HG02938 (cell line): ENCODE results near the gene GGCT.

Source experiments
- ATAC-seq: cut with Tn5 transposase; IDR thresholded peaks from one replicate; pipeline ENCODE4 v1.9.1; 2021; ENCODE audit warnings: mild to moderate bottlenecking, moderate library complexity; ENCODE audit not compliant: unreplicated experiment

Gene GGCT

DNA sequence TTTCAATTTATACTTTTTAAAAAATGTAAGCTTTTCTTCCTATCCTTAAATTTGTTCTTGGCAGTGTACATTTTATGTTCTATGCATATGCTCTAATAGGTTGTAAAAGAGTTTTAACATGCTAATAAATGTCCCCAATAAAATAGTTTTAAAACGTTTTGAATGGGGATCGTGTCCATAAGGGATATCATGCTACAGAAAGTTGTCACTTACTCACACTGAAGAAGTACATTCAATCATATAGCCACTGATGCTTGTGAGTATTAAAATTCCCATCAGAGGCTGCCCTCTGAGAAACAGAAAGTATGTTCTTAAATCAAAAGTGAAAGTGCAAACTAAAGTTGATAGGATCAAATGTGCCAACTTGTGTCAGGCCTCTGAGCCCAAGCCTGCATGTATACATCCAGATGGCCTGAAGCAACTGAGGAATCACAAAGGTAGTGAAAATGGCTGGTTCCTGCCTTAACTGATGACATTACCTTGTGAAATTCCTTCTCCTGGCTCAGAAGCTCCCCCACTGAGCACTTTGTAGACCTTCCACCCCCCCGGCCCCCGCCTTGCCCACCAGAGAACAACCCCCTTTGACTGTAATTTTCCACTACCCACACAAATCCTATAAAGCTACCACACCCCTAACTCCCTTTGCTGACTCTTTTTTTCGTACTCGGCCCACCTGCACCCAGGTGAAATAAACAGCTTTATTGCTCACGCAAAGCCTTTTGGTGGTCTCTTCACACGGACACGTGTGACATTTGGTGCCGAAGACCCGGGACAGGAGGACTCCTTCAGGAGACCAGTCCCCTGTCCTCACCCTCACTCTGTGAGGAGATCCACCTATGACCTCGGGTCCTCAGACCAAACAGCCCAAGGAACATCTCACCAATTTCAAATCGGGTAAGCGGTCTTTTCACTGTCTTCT is 25.2 kb downstream of the GGCT start:
- ATAC-seq = no peak

DNA sequence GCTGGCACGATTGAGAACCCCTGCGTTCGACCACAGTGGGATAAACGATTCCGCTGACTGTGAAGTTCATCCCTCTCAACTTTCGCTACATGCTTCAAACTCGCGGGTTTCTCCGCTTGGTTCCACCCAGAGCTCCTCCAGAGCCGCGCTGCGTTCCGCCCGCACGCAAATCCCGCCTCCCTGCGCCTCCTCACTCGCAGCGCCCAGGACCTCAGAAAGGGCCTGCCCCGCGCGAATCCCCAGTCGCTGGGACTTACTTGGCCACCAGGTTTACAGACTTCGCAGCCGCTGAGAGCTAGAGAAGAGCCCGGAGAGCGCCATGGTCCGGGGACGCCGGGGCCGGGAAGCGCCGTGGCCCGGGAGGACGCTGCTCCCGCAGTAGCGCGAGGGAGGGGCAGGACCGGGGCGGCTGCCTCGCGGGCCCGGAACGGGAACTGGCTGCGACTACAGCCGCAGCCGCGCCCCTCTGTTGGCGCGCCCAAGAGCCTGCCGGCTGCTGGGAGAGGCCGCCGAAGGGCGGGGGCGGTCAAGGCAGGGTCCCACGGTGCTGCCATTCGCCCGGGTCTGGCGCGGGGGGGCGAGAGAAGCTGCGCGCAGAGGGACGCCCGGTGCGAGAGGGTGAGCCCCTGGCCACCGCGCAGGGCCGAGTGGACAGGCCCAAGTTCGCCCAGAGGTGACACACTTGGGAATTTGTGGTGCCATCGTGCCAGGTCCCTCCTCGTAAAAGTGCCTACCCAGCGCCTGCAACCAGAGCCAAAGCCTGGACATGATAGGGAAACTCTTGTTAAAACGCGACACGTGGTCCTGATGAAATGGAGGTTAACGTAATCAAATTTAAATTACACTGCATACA is 26.1 kb downstream of the GGCT start, which contains the start of gene NOD1:
TSS of gene NOD1 (minus strand) at position 436 of the 853 bp plus-strand sequence. CDS start 21,863 bp downstream, outside the sequence.
- ATAC-seq = peak; percentile 85

DNA sequence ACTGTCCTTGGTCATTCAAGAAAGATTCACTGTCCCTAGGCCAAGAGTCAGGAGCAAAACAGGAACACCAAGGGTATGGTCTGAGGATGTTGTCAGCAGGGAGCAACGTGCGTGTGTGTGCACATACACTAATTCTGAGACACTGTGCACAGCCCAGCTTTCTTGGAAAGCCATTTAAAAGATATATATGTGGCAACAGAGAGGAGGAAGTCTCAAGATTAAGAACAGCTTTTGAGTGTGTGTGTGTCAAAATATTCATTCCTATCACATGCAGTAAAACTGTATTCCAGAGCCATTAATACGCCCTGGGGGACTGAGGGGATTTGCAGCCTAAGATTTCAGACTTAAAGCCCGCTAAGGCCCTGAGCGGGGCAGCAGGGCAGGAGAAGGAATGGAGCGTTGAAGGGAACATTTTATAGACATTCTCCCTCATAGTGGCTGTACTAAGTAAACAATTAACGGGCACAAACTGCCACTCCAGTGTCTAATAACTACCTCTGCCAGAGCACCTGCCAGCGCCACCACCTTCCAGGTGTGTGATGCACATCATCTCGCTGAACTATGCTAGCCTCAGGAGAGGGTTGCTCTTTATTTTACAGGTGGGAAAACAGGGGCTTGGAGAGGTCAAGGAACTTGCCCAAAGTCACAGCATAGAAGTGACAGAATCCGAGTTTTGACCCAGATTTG is 28.0 kb downstream of the GGCT start:
- no peak for ATAC-seq

DNA sequence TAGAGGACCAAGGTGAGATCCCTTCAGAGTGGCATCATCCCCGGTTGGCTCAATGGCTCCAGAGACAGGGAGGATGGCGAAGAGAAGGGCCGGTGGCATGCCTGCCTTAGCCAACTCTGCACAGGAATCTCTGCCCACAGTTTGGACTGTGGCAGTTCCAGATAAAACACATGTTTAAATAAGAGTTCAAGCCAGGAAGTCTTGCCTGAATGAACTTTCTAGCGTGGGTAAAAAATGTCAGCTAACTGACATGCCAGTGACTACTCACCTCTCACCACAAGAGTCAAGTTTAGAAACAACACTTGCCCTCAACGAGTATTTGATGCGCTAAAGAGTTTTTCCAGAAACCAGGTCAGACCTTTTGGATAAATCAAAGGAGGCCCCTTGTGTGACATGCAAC is 29.0 kb downstream of the GGCT start:
- no peak for ATAC-seq

DNA sequence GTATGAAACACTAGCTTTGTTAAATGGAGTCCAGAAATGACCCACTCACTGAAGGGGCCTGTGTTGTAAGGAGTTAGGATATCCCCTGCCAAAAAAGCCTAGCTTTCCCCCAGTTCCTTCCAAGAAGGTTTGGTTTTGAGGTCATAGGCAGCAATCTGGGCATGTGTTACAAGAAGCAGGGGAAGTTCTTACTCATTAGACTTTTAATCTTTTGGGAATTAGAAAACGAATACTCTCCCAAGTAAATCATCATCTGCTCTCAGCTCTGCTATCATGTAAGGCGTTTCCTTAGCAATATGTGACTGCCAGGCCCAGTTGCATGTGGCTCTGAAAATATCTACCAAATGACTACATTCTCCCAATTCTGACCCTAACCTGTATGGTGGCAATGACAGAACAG is 29.7 kb downstream of the GGCT start:
- ATAC-seq = no peak

DNA sequence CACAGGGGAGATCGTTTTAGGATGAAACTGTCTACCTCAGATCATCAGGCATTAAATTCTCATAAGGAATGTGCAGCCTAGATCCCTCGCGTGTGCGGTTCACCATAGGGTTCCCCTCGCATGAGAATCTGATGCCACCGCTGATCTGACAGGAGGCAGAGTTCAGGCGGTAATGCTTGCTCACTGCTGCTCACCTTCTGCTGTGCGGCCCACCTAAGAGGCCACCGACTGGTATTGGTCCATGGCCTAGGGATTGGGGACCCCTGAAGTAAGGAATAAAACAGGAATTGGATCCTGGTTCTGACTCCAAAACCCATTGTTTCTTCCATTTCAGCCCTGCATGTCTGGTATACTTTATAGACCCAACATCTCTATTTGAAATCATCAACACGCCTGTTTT is 30.1 kb downstream of the GGCT start:
- ATAC-seq = no peak

DNA sequence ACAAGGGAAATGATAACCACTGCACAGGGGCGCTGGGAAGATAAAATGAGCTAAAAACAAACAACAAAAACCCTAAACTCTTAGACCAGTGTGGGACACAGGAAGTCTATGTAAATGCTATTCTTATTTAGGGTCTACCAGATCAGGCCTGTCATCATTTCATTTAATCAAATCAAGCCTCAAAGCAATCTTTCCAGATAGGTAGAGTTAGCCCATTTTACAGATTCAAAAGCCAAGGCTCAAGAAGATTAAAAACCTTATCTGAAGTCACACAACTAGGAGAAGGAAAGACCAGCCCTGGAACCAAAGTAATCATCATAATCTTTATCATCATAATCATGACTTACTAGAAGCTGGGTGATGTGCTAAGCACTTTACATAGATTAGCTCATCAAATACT is 30.7 kb downstream of the GGCT start:
- ATAC-seq = no peak

DNA sequence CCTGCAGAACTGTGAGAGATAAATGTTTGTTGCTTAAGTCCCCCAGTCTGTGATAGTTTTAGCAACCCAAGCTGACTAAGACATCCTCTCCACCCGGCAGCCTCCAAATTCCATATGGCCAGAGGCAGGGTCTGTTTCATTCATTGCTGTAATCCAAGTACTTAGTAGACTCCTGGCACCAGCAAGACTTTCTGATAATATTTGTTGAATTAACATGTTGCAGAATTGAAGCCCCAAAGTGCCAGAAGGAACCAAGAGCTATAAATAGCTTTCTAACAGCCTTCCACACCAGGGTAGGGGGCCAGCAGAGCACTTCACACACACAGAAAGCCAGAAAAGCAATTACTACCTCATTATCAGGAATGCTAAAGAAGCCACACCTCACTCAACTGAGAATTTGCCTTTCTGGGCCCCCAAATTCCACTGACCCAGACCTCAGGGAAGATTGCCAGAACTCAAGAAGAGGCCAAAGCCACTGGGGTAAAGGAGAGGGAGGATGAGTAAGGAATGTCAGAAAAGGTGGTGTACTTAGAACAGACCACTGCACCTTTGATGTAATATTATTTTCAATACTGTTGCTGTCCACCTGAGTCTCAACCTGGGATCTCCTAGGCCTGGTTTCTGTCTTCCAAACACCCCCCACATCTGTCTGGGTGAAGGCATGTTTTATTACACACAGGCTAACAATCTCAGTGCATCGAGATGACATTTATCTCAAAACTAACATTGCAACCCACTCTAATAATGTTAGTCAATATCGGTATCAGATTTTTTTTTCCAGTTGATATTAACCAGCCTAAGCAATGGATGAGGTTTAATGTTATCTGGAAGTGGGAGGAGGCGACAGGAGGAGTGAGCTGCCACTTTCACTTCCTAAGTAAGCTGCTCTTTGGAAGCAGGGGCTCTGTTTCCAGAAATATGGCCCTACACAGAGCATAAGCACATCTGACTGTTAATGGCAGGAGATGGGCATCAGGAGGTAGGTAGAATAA is 31.5 kb downstream of the GGCT start:
- ATAC-seq = no peak

DNA sequence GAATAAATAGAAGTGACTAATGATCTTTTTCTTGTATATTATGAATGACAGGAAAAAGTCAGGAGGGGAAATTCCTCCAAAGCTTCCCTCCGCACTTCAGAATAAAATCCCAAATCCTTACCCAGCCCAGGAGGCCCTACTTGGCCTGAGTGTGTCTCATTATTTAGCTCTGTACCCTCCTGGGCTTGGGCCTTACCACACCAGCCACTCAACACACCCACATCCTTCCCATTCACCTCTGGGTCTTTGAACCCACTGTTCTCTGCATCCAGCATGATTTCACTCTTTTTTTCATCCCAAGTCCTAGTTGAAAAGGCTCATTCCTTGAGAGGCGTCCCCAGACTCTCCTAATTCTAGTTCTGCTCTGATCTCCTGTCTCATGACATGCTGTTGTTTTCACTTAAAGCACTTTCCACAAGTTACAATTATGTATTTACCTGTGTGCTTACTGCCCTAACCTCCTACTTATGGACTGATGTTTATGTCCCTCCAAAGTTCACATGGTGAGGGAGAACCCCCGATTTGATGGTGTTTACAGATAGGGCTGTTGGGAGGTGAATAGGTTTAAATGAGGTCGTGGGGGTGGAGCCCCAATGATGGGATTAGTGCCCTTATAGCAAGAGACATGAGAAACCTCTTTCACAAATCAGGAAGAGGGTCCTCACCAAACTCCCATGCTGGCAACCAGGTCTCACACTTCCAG is 32.4 kb downstream of the GGCT start:
- ATAC-seq = no peak

DNA sequence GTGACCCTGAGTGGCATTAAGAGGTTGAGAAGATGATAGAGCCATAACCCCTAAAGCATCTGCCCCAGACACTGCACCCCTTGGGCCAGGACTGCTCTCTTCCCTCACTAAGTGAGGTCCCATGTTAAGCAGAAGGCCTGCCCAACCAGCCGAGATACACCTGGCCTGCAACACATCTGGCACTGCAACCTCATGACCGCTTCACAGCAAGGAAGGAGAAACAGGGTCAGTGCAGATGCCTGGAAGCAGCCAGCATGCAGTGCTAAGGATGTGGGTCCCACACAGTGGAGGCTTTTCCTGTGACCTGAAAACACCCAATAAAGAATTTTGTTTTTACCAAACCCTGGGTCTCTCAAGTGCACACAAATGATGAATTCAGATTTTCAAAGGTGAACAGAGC is 33.4 kb downstream of the GGCT start:
- no peak for ATAC-seq

DNA sequence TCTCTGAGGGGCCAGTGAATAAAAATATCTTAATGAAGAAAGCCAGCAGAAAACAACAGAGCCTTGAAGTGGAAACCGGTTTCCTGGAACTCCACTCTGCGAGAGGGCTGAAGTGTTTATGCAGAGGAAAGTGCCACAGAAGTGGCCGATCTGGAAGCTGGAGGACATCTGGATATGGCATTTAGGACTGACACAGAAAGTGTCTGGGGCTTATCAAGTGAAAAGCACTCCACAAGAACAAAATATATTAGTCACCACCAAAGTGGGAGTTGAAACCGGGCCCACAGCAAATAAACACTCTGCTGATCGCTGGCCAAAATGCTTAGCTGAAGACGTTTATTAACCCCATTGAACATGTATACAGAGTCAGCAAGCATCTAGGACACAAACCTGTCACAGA is 33.9 kb downstream of the GGCT start:
- no peak for ATAC-seq

DNA sequence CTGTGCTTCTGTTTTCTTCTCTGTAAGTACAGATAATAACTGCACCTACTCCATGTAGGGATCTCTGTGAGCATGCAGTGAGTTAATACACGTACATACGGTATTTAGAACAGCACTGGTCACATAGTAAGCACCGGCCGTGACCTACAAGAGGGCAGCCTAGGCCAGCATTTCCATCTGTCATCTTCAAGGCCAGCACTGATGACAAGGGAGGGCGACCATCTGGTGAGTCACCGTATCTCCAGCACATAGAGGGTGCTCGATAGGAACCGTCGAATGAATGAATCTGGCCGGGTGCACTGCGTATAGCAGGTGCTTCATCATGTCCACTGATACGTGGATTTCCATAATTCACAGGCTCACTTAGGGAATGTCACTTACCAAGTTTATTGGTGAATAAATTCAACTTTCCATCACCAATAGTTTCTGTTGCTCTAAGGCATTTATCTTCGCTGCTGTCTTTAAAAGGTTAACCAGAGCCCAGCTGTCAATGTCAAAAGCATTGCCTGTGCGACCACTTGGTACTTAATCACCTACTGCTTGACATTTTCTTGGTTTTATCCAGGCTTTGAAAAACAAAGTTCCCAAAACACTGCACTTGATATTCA is 34.4 kb downstream of the GGCT start:
- ATAC-seq = no peak

DNA sequence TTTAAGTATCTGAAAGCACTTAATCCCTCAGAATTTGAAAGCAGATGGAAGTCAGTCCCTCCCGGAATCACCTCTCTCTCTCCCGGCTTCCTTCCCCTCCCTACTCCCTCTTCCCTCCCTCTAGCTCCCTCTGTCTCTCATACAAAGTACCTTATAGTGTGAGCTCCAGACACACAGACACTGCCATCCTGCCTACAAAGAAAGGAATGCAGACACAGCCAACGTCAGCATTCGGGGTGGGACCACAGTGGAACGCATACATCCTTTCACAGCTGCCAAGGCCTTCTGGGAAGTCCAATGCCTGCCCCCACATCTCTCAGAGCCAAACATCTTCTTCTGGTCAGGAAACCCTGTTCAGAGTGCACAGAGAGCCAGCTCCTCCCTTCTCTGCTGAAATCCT is 35.3 kb downstream of the GGCT start:
- ATAC-seq = no peak

DNA sequence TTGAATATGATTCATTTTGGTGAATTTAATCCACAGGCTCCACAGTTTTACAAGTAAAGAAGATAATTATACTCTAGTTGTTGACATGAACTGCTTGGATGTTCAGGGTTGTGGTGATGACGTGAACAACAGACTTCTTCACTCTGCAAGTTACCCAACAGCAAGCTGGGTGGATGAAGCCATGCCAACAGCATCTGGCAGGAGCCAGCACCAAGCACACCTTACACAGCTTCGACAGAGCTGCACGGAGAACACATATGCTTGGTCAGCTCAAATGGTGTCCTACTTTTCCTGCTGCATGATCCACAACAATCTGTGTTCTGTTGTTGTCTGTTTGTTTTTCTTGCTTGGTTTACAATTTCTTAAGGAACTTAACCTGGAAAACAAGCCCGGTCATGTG is 35.8 kb downstream of the GGCT start:
- no peak for ATAC-seq

DNA sequence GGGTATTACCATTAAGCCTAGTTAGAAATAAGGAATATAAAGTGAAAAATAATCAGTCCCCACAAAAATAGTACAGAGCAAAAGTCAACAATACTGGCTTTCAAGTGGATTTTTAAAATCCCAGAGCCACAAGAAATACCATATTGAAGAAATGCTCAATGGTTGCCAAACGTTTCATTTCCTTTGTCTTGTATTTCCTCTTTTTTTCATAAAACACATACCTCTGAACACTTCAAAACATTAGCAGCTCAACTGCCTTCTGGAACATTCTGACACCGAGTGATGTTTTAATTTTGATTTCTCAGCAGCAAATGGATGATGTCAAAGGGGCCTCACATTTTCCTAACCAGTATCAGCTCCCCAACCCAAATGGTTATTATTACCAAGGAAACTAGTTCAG is 36.6 kb downstream of the GGCT start:
- ATAC-seq = no peak

DNA sequence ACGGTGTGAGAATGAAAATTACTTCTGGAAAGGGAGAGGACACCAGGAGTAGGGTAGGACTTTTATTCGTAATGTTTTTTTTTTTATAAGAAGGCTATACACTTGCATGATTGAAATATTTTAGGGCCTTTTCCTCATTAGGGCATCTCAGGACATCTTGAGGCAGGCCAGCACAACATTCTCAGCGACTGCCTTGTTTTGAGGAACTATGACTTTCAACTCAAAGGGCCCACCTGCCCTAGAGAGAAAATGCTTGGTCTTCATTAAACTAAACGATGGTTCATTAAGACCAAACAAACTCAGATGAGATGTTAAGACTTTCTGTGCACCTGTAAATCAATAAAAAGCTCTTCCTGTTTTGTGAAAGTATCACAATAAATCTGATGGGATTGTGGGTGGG is 37.4 kb downstream of the GGCT start:
- ATAC-seq = no peak

DNA sequence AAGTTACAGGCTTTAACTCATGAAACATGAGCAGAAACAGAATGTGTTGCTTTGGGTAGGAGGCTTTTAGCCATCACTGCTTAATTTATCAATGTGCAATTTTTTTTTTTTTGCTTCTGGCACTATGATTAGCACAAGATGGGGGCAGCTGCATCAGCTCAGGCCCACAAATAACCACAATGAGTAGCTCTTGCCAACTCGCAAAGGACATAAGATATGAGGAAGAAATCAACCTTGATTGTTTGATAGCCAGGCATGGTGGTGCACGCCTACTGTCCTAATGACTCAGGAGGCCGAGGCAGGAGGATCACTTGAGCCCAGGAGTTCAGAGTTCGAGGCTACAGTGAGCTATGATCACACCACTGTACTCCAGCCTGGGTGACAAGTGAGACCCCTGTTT is 38.4 kb downstream of the GGCT start:
- no peak for ATAC-seq

DNA sequence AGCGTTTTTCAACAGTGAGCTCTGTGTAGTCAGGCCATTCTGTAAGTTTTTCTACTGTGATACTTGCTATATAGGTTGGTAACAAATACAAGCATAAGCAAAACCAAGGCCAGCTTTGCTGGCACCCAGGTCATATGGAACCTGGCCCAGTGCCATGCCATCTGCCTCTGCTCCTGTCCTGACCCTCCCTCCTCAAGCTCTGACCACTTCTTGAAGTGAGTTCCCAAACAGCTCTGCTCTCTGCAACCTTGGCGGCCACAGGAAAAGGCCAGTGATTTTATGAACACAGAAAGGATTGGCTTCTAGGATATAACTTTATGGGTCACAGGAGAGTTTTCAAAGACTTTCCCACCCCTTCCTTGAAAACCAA is 38.8 kb downstream of the GGCT start:
- ATAC-seq = no peak
